ENCODE results near the gene RBPJL.

DNA sequence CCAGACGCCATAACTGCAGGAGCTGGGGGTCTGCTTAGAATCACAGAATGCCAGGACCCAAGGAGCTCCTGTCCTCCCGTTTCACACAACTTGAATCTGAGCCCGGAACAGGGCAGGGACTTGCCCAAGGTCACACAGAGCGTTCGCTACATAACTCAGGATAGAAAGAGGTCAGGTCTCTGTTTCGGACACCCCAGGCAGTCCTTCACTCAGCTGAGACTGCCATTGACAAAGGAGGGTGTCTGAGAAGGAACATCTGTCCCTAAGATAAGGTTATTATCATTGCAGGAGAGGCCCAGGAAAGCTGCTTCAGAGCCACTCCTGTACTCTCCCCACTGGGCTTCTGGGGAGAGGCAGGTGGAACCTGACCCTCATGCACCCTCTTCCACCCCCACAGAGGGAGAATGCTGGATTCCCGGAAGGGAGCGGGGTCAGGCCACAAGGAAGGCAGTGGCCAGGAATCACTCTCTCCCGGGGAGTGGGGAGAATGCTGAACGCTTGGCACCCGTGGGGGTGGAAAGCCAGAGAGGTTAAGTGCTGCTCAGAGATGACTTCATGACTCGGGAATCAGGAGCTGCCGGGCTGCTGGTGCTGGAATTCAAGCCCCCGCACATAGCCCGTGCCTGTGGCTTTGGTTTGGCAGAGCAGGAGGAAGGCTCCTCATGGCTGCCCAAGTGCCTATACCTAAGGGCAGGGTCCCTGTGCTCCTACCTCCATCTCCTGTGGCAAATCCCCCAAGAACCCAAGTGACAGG is 30.9 kb downstream of the RBPJL start:
- TF ChIP-seq, protein P1, sequence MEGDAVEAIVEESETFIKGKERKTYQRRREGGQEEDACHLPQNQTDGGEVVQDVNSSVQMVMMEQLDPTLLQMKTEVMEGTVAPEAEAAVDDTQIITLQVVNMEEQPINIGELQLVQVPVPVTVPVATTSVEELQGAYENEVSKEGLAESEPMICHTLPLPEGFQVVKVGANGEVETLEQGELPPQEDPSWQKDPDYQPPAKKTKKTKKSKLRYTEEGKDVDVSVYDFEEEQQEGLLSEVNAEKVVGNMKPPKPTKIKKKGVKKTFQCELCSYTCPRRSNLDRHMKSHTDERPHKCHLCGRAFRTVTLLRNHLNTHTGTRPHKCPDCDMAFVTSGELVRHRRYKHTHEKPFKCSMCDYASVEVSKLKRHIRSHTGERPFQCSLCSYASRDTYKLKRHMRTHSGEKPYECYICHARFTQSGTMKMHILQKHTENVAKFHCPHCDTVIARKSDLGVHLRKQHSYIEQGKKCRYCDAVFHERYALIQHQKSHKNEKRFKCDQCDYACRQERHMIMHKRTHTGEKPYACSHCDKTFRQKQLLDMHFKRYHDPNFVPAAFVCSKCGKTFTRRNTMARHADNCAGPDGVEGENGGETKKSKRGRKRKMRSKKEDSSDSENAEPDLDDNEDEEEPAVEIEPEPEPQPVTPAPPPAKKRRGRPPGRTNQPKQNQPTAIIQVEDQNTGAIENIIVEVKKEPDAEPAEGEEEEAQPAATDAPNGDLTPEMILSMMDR (IDR thresholded peaks at IDR 0.05; ENCODE audit: low read depth, low read length, missing input control) = no peak
- TF ChIP-seq, protein P2, sequence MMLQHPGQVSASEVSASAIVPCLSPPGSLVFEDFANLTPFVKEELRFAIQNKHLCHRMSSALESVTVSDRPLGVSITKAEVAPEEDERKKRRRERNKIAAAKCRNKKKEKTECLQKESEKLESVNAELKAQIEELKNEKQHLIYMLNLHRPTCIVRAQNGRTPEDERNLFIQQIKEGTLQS (IDR thresholded peaks at IDR 0.05) = peak; percentile 2
- TF ChIP-seq SP1 (IDR thresholded peaks at IDR 0.05) (peak; percentile 10), RAD21 (IDR thresholded peaks at IDR 0.05) (peak in 1 of 2 donors; percentile 11), EGR1 (IDR thresholded peaks at IDR 0.05; ENCODE audit: low read depth in 2 of 2) (peak in 1 of 2 donors; percentile 53), YY1 (IDR thresholded peaks at IDR 0.05) (peak; percentile 14), FOXA2 (IDR thresholded peaks at IDR 0.05) (no peak), HNF4A (conservative IDR thresholded peaks at IDR 0.05) (no peak), NR2F2 (IDR thresholded peaks at IDR 0.05) (peak; percentile 27), TAF1 (conservative IDR thresholded peaks at IDR 0.05) (no peak)
- TF ChIP-seq, protein P3, sequence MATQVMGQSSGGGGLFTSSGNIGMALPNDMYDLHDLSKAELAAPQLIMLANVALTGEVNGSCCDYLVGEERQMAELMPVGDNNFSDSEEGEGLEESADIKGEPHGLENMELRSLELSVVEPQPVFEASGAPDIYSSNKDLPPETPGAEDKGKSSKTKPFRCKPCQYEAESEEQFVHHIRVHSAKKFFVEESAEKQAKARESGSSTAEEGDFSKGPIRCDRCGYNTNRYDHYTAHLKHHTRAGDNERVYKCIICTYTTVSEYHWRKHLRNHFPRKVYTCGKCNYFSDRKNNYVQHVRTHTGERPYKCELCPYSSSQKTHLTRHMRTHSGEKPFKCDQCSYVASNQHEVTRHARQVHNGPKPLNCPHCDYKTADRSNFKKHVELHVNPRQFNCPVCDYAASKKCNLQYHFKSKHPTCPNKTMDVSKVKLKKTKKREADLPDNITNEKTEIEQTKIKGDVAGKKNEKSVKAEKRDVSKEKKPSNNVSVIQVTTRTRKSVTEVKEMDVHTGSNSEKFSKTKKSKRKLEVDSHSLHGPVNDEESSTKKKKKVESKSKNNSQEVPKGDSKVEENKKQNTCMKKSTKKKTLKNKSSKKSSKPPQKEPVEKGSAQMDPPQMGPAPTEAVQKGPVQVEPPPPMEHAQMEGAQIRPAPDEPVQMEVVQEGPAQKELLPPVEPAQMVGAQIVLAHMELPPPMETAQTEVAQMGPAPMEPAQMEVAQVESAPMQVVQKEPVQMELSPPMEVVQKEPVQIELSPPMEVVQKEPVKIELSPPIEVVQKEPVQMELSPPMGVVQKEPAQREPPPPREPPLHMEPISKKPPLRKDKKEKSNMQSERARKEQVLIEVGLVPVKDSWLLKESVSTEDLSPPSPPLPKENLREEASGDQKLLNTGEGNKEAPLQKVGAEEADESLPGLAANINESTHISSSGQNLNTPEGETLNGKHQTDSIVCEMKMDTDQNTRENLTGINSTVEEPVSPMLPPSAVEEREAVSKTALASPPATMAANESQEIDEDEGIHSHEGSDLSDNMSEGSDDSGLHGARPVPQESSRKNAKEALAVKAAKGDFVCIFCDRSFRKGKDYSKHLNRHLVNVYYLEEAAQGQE (IDR thresholded peaks at IDR 0.05) = no peak
- TF ChIP-seq, protein P4, sequence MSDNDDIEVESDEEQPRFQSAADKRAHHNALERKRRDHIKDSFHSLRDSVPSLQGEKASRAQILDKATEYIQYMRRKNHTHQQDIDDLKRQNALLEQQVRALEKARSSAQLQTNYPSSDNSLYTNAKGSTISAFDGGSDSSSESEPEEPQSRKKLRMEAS (IDR thresholded peaks at IDR 0.05) = no peak
- TF ChIP-seq, protein P5, sequence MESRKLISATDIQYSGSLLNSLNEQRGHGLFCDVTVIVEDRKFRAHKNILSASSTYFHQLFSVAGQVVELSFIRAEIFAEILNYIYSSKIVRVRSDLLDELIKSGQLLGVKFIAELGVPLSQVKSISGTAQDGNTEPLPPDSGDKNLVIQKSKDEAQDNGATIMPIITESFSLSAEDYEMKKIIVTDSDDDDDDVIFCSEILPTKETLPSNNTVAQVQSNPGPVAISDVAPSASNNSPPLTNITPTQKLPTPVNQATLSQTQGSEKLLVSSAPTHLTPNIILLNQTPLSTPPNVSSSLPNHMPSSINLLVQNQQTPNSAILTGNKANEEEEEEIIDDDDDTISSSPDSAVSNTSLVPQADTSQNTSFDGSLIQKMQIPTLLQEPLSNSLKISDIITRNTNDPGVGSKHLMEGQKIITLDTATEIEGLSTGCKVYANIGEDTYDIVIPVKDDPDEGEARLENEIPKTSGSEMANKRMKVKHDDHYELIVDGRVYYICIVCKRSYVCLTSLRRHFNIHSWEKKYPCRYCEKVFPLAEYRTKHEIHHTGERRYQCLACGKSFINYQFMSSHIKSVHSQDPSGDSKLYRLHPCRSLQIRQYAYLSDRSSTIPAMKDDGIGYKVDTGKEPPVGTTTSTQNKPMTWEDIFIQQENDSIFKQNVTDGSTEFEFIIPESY (IDR thresholded peaks at IDR 0.05) = no peak
